ENCODE data around the gene CYRIA.

The CYRIA gene

DNA sequence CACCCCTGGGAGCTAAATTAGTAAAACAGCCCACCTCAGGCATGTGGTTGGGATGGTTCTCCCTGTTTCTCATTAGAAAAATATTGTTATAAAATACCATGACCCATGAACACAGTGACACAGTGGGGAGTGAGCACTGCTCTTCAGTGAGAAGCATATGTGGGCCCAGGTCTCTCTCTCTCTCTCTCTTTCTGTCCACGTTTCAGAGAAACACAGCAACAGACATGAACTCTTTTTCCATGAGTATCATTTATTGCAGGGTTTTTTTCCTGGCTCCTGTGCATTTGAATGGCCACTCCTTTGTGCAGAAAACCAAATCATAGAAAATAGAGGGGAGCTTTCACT lies 41.2 kb downstream of the CYRIA start:
- TF ChIP-seq POLR2A (IDR thresholded peaks at IDR 0.05; ENCODE audit: low read length) (no peak), GATA1 (IDR thresholded peaks at IDR 0.05; ENCODE audit: low read depth, low read length) (no peak)
- no peak for DNase-seq

- TF ChIP-seq GATA1 (IDR thresholded peaks at IDR 0.05; ENCODE audit: low read depth, low read length) (no peak), POLR2A (IDR thresholded peaks at IDR 0.05; ENCODE audit: low read length) (no peak)
- no peak for DNase-seq
These were observed 41.8 kb downstream of the CYRIA start for GRCh38 chr2:16623564-16624435.

DNA sequence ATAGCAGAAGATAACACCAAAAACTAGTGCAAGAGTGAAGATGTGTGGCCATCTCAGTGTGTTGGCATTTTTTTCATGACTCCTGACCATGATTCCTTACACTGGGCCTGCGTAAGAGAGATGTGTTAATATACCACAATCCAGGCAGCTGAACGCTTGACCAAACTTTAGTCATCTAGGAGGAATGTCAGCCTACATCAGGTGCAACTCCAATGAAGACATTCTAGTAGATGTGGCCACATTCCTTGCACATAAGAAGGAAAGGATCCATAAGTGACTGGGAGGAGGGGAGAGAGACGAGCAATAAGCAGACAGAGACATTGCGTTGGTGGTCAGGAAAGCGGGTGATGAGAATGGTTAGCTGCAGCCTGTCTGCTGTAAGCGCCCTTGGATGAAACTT lies 42.6 kb downstream of the CYRIA start:
- TF ChIP-seq GATA1 (IDR thresholded peaks at IDR 0.05; ENCODE audit: low read depth, low read length) = no peak
- no peak for TF ChIP-seq POLR2A (IDR thresholded peaks at IDR 0.05; ENCODE audit: low read length)
- DNase-seq = no peak

DNA sequence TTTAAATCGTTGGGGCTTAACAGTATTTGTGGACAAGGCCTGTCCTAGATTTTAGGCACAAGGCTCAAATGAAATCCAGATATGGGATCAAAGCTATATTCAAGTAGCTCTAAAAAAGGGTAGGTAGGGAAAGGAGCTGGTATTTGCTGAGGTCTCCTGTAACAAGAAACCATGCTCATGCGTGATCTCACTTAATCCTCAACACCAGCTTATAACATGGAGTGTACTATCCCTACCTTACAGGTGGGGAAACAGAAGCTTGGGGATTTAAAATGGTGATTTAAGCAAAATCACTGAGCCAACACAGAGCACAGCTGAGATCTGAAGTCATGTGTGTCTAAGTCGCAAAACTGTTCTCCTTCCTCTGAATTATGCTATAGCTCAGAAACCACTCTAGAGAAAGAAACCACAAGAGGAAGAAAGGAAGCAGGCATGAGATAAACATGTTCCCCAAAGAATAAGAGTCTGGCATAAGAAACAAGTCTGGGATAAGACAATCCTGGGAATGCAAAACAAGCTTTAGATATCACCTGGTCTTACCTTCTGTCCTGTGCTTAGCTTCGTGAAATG lies 43.1 kb downstream of the CYRIA start:
- TF ChIP-seq GATA1 (IDR thresholded peaks at IDR 0.05; ENCODE audit: low read depth, low read length) (no peak), POLR2A (IDR thresholded peaks at IDR 0.05; ENCODE audit: low read length) (no peak)
- DNase-seq = no peak

GRCh38 chr2:16621316-16621715 lies 44.3 kb downstream of the CYRIA start:
- no peak for DNase-seq

GRCh38 chr2:16620590-16620989 lies 45.0 kb downstream of the CYRIA start:
- TF ChIP-seq GATA1 (IDR thresholded peaks at IDR 0.05; ENCODE audit: low read depth, low read length) (no peak), POLR2A (IDR thresholded peaks at IDR 0.05; ENCODE audit: low read length) (no peak)
- no peak for DNase-seq

More at GRCh38 chr2:16621316-16621715, 44.3 kb downstream of the CYRIA start:
- TF ChIP-seq POLR2A (IDR thresholded peaks at IDR 0.05; ENCODE audit: low read length) (no peak), GATA1 (IDR thresholded peaks at IDR 0.05; ENCODE audit: low read depth, low read length) (no peak)

DNA sequence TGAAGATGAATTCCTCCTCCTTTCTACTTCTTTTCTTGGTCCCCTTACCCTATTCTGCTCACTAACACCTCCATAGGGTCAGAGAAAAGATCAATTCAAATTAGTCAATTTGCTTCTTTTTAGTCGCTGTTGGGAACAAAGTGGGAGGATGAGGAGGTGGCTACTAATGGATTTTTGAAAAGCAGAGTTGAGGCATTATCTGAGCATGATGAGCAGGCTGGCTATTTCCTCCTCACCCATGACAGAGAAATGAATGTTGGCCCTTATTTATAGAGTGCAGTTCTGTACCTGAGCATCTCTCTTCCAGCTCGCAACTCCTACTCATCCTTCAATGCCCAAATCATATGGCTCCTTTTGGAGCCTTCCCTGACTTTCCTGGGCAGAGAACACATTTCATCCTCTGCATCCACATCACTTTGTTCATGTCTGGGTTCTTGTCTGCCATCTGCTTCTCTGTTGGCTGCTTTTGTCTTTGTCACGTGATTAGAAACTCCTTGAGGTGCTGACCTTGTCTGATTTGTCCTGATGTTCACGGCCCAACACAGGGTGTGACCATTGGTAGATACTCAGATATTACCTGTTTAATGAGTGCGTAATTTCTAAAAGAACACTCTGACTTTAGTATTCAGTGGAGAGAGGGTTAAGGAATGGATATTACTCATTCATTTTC lies 45.9 kb downstream of the CYRIA start:
- TF ChIP-seq POLR2A (IDR thresholded peaks at IDR 0.05; ENCODE audit: low read length) = no peak
- no peak for TF ChIP-seq GATA1 (IDR thresholded peaks at IDR 0.05; ENCODE audit: low read depth, low read length)
- DNase-seq = no peak

DNA sequence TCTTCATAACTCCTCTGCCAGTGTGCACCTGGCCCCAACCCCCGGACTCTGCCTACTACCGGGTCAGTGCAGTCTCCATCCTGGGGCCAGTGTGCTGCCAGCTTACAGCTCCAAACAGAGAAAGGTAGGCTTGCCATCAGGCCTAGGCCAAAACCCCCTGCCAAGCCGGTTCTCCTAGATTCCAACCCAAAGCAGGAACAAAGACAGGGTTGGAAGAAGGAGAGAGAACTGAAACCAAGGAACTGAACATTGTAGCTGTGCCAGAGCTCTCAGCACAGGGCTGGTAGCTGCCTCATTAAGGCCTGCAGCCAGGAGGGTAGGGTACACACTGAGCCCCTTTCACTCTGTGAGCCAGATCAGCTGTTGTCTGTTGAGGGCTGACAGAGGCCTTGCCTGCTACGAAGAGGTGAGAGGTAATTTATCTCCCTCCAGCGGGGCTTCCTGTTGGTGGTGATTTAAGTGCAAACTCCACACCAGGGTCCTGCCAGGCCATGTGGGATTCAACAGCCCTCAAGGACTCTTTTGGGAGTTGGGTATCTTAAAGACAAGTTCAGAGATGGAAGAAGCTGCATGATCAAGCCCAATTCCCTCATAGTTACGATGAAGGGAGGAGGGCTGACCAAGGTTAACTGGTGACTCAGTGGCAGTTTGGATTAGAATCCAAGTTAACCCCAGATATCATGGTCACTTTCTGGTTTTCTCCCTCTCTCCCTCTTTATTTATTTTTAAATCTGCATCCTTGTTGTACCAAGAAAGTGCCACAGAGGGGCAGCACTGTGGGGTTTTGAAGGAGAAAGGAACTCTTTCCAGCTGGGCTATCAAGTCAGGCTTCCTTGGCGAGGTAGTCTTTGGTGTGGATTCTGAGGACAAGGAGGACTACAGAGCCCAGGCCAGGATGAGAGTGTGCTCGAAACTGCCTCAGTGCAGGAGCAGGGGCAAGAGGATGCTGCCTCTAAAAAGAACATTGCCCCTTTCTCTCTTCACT lies 48.1 kb downstream of the CYRIA start:
- peak; percentile 34 to 53 for DNase-seq
- no peak for TF ChIP-seq GATA1 (IDR thresholded peaks at IDR 0.05; ENCODE audit: low read depth, low read length)
- no peak for TF ChIP-seq POLR2A (IDR thresholded peaks at IDR 0.05; ENCODE audit: low read length)

Data from erythroblast (primary cell).